H9 (cell line): ENCODE data around the gene PLEKHN1. TPM values are rescaled to one million over a fixed set of nuclear protein-coding genes. Genes with fewer than 3 reads are reported as not detected.

Experiments
- DNase-seq: peaks from one replicate; pipeline ENCODE4 v3.0.0-alpha.2; 2017
- H2AFZ ChIP-seq: one replicate; pipeline ENCODE4 v1.6.1; 2013; ENCODE audit warnings: mild to moderate bottlenecking, low read length, control low read depth, moderate library complexity
- H2AK5ac ChIP-seq: 2 replicates; pipeline ENCODE4 v1.6.1; 2013; ENCODE audit warnings: low read length, control low read depth, mixed read lengths; ENCODE audit not compliant: insufficient read length
- H2BK120ac ChIP-seq: one replicate; pipeline ENCODE4 v1.6.1; 2013; ENCODE audit warnings: low read depth, mild to moderate bottlenecking, low read length, control low read depth, inconsistent platforms; ENCODE audit not compliant: poor library complexity, severe bottlenecking
- H2BK12ac ChIP-seq: 2 replicates; pipeline ENCODE4 v1.6.1; 2013; ENCODE audit warnings: low read length, control low read depth, mixed read lengths, low read depth; ENCODE audit not compliant: insufficient read length
- H2BK15ac ChIP-seq: 2 replicates; pipeline ENCODE4 v1.6.1; 2013; ENCODE audit warnings: low read depth, low read length, control low read depth
- H2BK20ac ChIP-seq: one replicate; pipeline ENCODE4 v1.6.1; 2013; ENCODE audit warnings: low read depth, mild to moderate bottlenecking, low read length, control low read depth, inconsistent platforms; ENCODE audit not compliant: poor library complexity, severe bottlenecking
- H2BK5ac ChIP-seq: 2 replicates; pipeline ENCODE4 v1.6.1; 2013; ENCODE audit warnings: low read length, control low read depth, mixed read lengths; ENCODE audit not compliant: insufficient read length
- H3K14ac ChIP-seq: 2 replicates; pipeline ENCODE4 v1.6.1; 2013; ENCODE audit warnings: low read length, control low read depth; ENCODE audit not compliant: insufficient read depth
- H3K18ac ChIP-seq: 2 replicates; pipeline ENCODE4 v1.6.1; 2013; ENCODE audit warnings: low read depth, mild to moderate bottlenecking, mixed read lengths, low read length, control low read depth; ENCODE audit not compliant: insufficient read length
- H3K23ac ChIP-seq: 2 replicates; pipeline ENCODE4 v1.6.1; 2013; ENCODE audit warnings: low read length, control low read depth, mixed read lengths, low read depth; ENCODE audit not compliant: insufficient read length
- H3K23me2 ChIP-seq: 2 replicates; pipeline ENCODE4 v1.6.1; 2013; ENCODE audit warnings: low read depth, mild to moderate bottlenecking, mixed read lengths, low read length, control low read depth; ENCODE audit not compliant: insufficient read length, poor library complexity, severe bottlenecking
- H3K27ac ChIP-seq: 2 replicates; pipeline ENCODE4 v1.5.1; 2013; ENCODE audit warnings: low read length, control low read depth, mixed read lengths, low read depth; ENCODE audit not compliant: insufficient read length
- H3K27me3 ChIP-seq: 2 replicates; pipeline ENCODE4 v1.6.1; 2013; ENCODE audit warnings: low read length, control low read depth, inconsistent platforms; ENCODE audit not compliant: insufficient read depth
- H3K4ac ChIP-seq: 2 replicates; pipeline ENCODE4 v1.6.1; 2013; ENCODE audit warnings: low read depth, mild to moderate bottlenecking, control low read depth, inconsistent platforms, low read length, moderate library complexity
- H3K4me1 ChIP-seq: 2 replicates; pipeline ENCODE4 v1.6.1; 2013; ENCODE audit warnings: low read length, control low read depth, inconsistent platforms; ENCODE audit not compliant: insufficient read depth
- H3K4me2 ChIP-seq: 2 replicates; pipeline ENCODE4 v1.6.1; 2013; ENCODE audit warnings: low read length, control low read depth, mixed read lengths; ENCODE audit not compliant: insufficient read length, insufficient read depth
- H3K56ac ChIP-seq: 2 replicates; pipeline ENCODE4 v1.6.1; 2013; ENCODE audit warnings: low read depth, mild to moderate bottlenecking, mixed read lengths, low read length, control low read depth; ENCODE audit not compliant: insufficient read length
- H3K79me1 ChIP-seq: 2 replicates; pipeline ENCODE4 v1.6.1; 2013; ENCODE audit warnings: low read depth, mild to moderate bottlenecking, moderate library complexity, low read length, control low read depth, inconsistent platforms; ENCODE audit not compliant: insufficient read depth, poor library complexity, severe bottlenecking
- H3K79me2 ChIP-seq: 2 replicates; pipeline ENCODE4 v1.6.1; 2013; ENCODE audit warnings: low read length, control low read depth, inconsistent platforms; ENCODE audit not compliant: insufficient read depth
- H3K9ac ChIP-seq: 2 replicates; pipeline ENCODE4 v1.6.1; 2013; ENCODE audit warnings: low read length, control low read depth, mixed read lengths; ENCODE audit not compliant: insufficient read length; ENCODE audit errors: extremely low read depth
- H3K9me3 ChIP-seq: one replicate; pipeline ENCODE4 v1.6.1; 2013; ENCODE audit warnings: low read depth, low read length, inconsistent platforms; ENCODE audit not compliant: control insufficient read depth
- H3T11ph ChIP-seq: one replicate; pipeline ENCODE4 v1.6.1; 2013; ENCODE audit warnings: mild to moderate bottlenecking, low read length, control low read depth, inconsistent platforms
- H4K20me1 ChIP-seq: one replicate; pipeline ENCODE4 v1.6.1; 2013; ENCODE audit not compliant: control insufficient read depth, insufficient read length, insufficient read depth
- H4K5ac ChIP-seq: 2 replicates; pipeline ENCODE4 v1.6.1; 2013; ENCODE audit warnings: low read depth, mild to moderate bottlenecking, mixed read lengths, low read length, control low read depth; ENCODE audit not compliant: insufficient read length
- H4K8ac ChIP-seq: replicated peaks from 2 replicates; pipeline ENCODE4 v1.6.1; 2013; ENCODE audit warnings: low read length, control low read depth, mixed read lengths, low read depth; ENCODE audit not compliant: insufficient read length
- H4K91ac ChIP-seq: 2 replicates; pipeline ENCODE4 v1.6.1; 2013; ENCODE audit warnings: low read depth, mild to moderate bottlenecking, moderate library complexity, mixed read lengths, low read length, control low read depth; ENCODE audit not compliant: insufficient read length
- H3K27ac Mint-ChIP-seq, 3 experiments: 2 replicates in 2 of 3; 3 replicates in 1 of 3; pipeline ENCODE4 v1.8.0; 2020 to 2021; ENCODE audit warnings: mixed read lengths in 3 of 3, mild to moderate bottlenecking in 1 of 3, moderate library complexity in 1 of 3
- H3K27me3 Mint-ChIP-seq: 2 replicates; pipeline ENCODE4 v1.8.0; 2021; ENCODE audit warnings: low read depth, mild to moderate bottlenecking, moderate library complexity, mixed read lengths
- H3K36me3 Mint-ChIP-seq, 3 experiments: 2 replicates in 2 of 3; 3 replicates in 1 of 3; pipeline ENCODE4 v1.8.0; 2020 to 2021; ENCODE audit warnings: low read depth in 3 of 3, mixed read lengths in 3 of 3; ENCODE audit not compliant: insufficient read depth in 1 of 3
- H3K4me1 Mint-ChIP-seq, 2 experiments: 2 replicates each; pipeline ENCODE4 v1.8.0; 2020; ENCODE audit warnings: mixed read lengths in 2 of 2
- H3K4me3 Mint-ChIP-seq, 2 experiments: 2 replicates in 1 of 2; 3 replicates in 1 of 2; pipeline ENCODE4 v1.8.0; 2020 to 2021; ENCODE audit warnings: mild to moderate bottlenecking in 2 of 2, mixed read lengths in 2 of 2, moderate library complexity in 1 of 2
- H3K9me3 Mint-ChIP-seq, 2 experiments: 2 replicates in 1 of 2; 3 replicates in 1 of 2; pipeline ENCODE4 v1.8.0; 2020; ENCODE audit warnings: mild to moderate bottlenecking in 2 of 2, mixed read lengths in 2 of 2, moderate library complexity in 1 of 2
- WGBS: extraction: QIAGEN DNeasy Blood & Tissue Kit; methylation state at CpG from one replicate; pipeline ENCODE4 v1.1.7; 2013; ENCODE audit warnings: missing lambda C conversion rate, low lambda C conversion rate, mixed read lengths; ENCODE audit not compliant: insufficient read length; ENCODE audit errors: extremely low coverage; 5-methylcytosine and 5-hydroxymethylcytosine counted together
- total RNA-seq: library from RNA; stranded (reverse); gene quantifications from 2 replicates; pipeline ENCODE4 v1.2.1, GENCODE V29; 2021
- TF ChIP-seq, protein P1 (sequence below): fragments of 200-600 bp; sonication (generic); conservative IDR thresholded peaks from 3 replicates; pipeline ENCODE4 v1.8.0; 2021; ENCODE audit warnings: antibody characterized with exemption, mild to moderate bottlenecking

Gene PLEKHN1
- total RNA-seq, 1 experiment from 2014 or later, result 3.0 TPM

DNA sequence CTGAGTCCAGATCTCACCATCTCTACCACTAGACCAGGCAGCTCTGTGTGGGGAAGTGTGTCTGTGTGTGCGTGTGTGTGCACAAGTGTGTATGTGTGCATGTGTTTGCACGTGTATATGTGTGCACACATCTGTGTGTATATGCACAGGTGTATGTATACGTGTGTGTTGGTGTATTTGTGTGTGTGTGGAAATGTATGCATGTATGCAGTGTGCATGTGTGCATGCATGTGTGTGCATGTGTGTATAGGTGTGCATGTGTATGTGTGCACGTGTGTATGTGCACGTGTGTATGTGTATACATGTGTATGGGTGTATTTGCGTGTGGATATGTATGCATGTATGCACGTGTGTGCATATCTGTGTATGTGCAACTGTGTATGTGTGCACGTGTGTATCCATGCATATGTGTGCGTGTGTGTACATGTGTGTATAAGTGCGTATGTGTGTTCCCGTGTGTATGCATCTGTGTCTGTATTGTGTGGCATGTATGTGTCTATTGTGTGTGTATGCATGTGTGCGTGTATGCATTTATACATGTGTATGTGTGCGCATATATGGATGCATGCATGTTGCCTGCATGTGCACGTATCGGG lies 3.1 kb downstream of the PLEKHN1 start:
- H4K5ac ChIP-seq, result no peak overlapping the region

More for the DNA sequence above, 3.1 kb downstream of the PLEKHN1 start:
- no peak overlapping the region for H3K14ac ChIP-seq
- TF ChIP-seq, protein P1, sequence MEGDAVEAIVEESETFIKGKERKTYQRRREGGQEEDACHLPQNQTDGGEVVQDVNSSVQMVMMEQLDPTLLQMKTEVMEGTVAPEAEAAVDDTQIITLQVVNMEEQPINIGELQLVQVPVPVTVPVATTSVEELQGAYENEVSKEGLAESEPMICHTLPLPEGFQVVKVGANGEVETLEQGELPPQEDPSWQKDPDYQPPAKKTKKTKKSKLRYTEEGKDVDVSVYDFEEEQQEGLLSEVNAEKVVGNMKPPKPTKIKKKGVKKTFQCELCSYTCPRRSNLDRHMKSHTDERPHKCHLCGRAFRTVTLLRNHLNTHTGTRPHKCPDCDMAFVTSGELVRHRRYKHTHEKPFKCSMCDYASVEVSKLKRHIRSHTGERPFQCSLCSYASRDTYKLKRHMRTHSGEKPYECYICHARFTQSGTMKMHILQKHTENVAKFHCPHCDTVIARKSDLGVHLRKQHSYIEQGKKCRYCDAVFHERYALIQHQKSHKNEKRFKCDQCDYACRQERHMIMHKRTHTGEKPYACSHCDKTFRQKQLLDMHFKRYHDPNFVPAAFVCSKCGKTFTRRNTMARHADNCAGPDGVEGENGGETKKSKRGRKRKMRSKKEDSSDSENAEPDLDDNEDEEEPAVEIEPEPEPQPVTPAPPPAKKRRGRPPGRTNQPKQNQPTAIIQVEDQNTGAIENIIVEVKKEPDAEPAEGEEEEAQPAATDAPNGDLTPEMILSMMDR, result no peak
- no peak overlapping the region for H4K8ac ChIP-seq
- no peak overlapping the region for H3K4ac ChIP-seq
- H3K79me1 ChIP-seq, result no peaks in the 10 kb centered on the region
- H2BK20ac ChIP-seq, result no peak overlapping the region
- no peak overlapping the region for H2BK120ac ChIP-seq
- peaks cover 9% of the 10 kb centered on the region for H3K23me2 ChIP-seq
- peaks cover 3 to 4% of the 10 kb centered on the region in 2 experiments; a peak in 3 of 5 replicates for H3K9me3 Mint-ChIP-seq
- H3K9ac ChIP-seq, result no peak overlapping the region
- H3K23ac ChIP-seq, result no peak overlapping the region
- no peak overlapping the region for H3K4me3 Mint-ChIP-seq
- H3T11ph ChIP-seq, result no peak overlapping the region
- H2BK5ac ChIP-seq, result no peak overlapping the region
- H3K27ac Mint-ChIP-seq, result no peak overlapping the region; a peak in 1 of 7 replicates
- peaks cover 11% of the 10 kb centered on the region; the same call in 1 of the 2 replicates for H3K27me3 ChIP-seq
- H3K9me3 ChIP-seq, result no peaks in the 10 kb centered on the region
- no peaks in the 10 kb centered on the region for H4K20me1 ChIP-seq
- H3K4me1 Mint-ChIP-seq, result peaks cover 0 to 3% of the 10 kb centered on the region in 2 experiments; a peak in 2 of 4 replicates
- no peak overlapping the region for H2BK12ac ChIP-seq
- H4K91ac ChIP-seq, result no peak overlapping the region
- no peaks in the 10 kb centered on the region for H3K79me2 ChIP-seq
- peaks cover 52% of the 10 kb centered on the region for H3K27me3 Mint-ChIP-seq
- H3K56ac ChIP-seq, result no peak overlapping the region
- no peak overlapping the region for H3K18ac ChIP-seq
- H2BK15ac ChIP-seq, result no peak overlapping the region
- no peak overlapping the region for H2AFZ ChIP-seq
- DNase-seq, result no peak
- WGBS, result no CpG with 5 or more reads among the region's 15 CpGs
- H3K4me1 ChIP-seq, result no peaks in the 10 kb centered on the region
- H3K4me2 ChIP-seq, result no peak overlapping the region
- H3K36me3 Mint-ChIP-seq, result peaks cover 0 to 8% (median 8%) of the 10 kb centered on the region in 3 experiments; a peak in 4 of 7 replicates
- H3K27ac ChIP-seq, result no peak overlapping the region
- H2AK5ac ChIP-seq, result no peak overlapping the region
